Lower leg skin (tissue), 3 donors: ENCODE results near the gene AMBRA1.

ENCODE experiments used
- CTCF ChIP-seq, 3 donors: fragments of 450-650 bp; IDR thresholded peaks; one replicate each; pipeline ENCODE4 v1.5.1; 2016; ENCODE audit warnings: antibody characterized with exemption in 3 of 3, mild to moderate bottlenecking in 3 of 3, moderate library complexity in 2 of 3
- POLR2A ChIP-seq, 2 donors: fragments of 450-650 bp; IDR thresholded peaks; one replicate each; pipeline ENCODE4 v1.6.1; 2016 to 2017; ENCODE audit warnings: antibody characterized with exemption in 2 of 2, mild to moderate bottlenecking in 1 of 2, moderate library complexity in 1 of 2

GRCh38 chr11:46642627-46643335 is 49.0 kb upstream of the AMBRA1 start:
- TF ChIP-seq CTCF (IDR thresholded peaks at IDR 0.05) (no peak), POLR2A (IDR thresholded peaks at IDR 0.05) (no peak)
